Suppressor macrophage treated with lipopolysaccharide for 1 hour (primary cell): ENCODE measurements around the gene NR2E1.

Experiments
- DNase-seq, 3 donors: peaks; one replicate each; pipeline ENCODE4 v3.0.0-alpha.2; 2020 to 2022

NR2E1 gene

DNA sequence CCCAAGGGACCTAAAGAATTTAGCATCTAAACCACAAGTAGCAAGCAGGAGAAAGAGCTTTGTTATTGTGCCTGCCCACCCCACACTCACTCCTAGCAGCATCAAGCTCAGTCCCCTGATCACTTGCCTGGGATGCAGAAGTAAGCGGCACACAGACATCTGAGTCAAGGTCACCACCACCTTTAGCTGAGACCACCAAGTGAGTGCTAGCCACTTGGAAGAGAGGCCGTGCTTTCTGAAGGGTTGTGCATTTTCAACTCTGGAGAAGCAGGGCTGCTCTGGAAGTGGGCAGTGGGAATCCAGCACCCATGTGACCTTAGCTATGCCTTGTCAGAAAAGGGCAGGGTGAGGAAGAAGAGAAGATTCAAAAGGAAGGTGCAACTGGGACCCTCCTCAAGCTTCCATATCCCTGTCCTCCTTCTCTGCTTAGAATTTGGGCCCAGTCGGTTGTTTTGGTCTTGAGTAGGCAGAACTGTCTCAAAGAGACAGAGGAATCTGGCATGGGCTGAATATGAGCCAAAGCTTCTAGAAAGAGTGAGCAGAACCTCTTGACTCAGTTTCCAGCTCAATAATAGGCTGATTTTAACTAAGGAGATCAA, 6.2 kb downstream of the NR2E1 start:
- no peak for DNase-seq

DNA sequence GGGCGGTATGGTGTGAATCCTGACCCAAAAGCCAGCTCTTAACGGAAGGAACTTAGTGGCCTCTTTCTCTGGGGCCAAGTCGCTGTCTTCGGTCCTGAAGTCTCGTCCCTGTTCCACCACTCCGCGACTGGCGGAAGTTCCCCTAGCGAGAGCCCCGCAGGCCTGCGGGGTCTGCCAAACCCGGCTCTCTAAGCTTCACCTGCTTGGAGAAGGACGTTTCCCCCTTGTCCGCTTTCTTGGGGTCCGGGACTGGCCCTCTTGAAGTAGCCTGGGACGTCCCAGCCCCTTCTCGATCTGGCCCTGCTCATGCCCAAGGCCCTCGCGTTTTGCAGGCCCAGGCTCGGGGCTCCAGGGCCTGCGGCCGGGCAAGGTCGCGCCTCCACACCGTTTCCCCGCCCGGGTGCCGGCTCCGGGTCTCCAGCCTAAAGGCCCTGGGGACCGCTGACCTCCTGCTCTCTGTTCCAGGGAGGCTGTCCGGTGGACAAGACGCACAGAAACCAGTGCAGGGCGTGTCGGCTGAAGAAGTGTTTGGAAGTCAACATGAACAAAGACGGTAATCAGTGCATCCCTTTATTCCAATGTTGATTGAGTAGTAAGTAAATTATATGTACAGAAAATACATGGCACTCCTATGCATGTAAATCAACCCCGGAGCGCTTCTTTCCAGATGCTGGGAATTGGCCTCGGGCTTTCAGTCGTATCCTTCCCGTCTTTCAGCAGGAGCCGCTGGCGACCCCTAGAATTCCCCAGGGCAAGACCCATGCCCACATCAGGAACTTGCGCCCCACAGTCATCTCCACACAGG, 8.8 kb downstream of the NR2E1 start:
- peak; percentile 56 to 82 (median 74) for DNase-seq

- peak in 1 of 3 donors; percentile 27 for DNase-seq
Observed at GRCh38 chr6:108175176-108175591, 9.4 kb downstream of the NR2E1 start.

GRCh38 chr6:108175592-108176279, 9.9 kb downstream of the NR2E1 start:
- no peak for DNase-seq

DNA sequence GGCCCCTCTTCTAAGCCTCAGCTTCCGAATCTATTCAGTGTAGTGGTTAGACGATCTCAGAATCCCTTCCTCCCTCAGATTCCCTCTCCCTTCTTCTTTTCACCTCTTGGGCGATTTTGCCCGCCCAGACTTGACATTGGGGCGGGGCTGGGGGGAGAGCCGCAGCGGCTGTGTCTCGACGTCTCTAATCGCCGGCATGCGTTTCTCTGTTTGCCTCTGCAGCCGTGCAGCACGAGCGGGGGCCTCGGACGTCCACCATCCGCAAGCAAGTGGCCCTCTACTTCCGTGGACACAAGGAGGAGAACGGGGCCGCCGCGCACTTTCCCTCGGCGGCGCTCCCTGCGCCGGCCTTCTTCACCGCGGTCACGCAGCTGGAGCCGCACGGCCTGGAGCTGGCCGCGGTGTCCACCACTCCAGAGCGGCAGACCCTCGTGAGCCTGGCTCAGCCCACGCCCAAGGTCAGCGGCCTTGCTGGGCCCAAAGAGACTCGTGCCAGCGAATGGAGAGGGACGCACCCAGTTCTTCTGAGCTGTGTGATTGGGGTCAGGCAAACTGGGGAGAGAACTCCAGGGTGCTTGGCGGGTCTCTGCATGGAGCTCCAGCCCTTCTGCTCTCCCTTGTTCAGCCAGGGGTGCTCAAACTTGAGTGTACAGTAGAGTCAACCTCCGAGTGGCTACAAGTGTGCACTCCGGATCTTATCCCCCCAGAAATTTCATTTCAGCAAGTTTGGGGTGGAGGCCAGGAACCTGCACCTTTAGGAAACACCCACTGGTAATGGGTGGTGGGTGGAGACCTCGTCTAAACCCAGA, 10.7 kb downstream of the NR2E1 start:
- DNase-seq = no peak

GRCh38 chr6:108179741-108180140, 13.9 kb downstream of the NR2E1 start:
- DNase-seq = no peak

- DNase-seq = no peak
Observed at GRCh38 chr6:108180266-108180665, 14.4 kb downstream of the NR2E1 start.

DNA sequence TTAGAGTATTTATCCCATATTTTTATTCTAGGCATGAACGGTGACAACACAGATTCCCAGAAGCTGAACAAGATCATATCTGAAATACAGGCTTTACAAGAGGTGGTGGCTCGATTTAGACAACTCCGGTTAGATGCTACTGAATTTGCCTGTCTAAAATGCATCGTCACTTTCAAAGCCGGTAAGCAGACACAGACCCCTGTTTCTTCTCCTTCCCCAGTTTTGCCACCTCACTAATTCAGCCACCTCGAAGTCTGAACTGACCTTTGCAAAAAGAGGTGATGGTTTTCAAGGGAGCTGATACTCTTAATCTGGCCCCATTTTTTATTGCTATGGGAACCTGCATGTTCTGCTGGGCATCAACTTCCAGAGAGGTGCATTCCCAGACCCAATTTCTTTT, 15.0 kb downstream of the NR2E1 start:
- no peak for DNase-seq

GRCh38 chr6:108186226-108186625, 20.4 kb downstream of the NR2E1 start:
- no peak for DNase-seq

- no peak for DNase-seq
Observed at GRCh38 chr6:108187519-108187918, 21.7 kb downstream of the NR2E1 start.

GRCh38 chr6:108193131-108193530, 27.3 kb downstream of the NR2E1 start:
- no peak for DNase-seq

- no peak for DNase-seq
Observed at GRCh38 chr6:108193835-108194234, 28.0 kb downstream of the NR2E1 start.

- no peak for DNase-seq
Observed at GRCh38 chr6:108194503-108194902, 28.7 kb downstream of the NR2E1 start.

GRCh38 chr6:108195209-108195608, 29.4 kb downstream of the NR2E1 start:
- no peak for DNase-seq

DNA sequence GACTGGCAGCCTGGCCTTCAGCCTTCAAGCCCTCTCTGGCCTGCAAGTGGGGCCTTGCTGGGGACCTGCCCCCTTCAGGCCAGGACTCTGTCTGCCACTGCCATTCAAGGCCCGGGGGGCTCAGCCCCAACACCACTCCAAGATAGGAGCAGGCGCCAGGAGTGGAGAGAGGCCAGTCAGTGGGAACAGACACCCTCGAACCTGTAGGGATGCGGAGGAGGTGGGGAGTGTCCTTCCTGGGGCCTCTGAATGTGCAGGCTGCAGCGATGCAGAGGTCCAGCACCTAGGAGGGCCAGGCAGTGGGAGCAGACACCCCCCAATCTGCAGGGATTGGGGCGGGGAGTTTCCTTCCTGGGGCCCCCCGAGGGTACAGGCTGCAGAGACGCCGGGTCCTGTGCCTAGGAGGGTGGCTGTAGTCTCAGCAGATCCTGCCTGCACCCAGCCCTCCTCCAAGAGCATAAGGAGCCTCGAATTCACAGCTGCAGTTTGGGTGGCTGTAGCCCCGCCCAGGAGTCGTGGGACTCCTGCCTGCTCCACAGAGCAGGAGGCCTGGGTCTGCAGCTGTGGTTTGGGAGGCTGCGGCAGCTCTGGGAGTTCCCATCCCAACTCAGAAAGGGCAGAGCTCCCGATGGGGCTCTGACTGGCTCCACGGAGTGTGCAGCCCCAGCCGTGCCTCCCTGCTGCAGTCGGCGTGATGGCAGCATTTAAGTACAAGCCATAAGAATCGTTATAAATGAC, 33.1 kb downstream of the NR2E1 start:
- DNase-seq = no peak

GRCh38 chr6:108200186-108200585, 34.4 kb downstream of the NR2E1 start:
- no peak for DNase-seq

DNA sequence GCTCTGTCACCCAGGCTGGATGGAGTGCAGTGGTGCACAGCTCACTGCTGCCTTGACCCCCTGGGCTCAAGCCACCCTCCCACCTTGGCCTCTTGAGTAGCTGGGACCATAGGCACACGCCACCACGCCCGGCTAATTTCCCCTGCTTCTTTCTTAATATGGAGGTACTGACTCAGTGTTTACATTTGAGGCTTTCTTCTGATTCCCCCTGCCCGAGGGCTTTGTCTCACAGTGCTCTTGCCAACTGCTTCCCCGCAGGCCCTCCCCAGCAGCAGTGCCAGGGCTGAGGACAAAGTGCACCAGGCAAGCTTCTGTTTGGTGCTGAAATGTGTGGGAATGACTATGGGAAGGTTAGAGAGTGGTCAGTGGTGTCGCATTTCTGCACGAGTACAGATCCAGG, 34.8 kb downstream of the NR2E1 start:
- DNase-seq = no peak

DNA sequence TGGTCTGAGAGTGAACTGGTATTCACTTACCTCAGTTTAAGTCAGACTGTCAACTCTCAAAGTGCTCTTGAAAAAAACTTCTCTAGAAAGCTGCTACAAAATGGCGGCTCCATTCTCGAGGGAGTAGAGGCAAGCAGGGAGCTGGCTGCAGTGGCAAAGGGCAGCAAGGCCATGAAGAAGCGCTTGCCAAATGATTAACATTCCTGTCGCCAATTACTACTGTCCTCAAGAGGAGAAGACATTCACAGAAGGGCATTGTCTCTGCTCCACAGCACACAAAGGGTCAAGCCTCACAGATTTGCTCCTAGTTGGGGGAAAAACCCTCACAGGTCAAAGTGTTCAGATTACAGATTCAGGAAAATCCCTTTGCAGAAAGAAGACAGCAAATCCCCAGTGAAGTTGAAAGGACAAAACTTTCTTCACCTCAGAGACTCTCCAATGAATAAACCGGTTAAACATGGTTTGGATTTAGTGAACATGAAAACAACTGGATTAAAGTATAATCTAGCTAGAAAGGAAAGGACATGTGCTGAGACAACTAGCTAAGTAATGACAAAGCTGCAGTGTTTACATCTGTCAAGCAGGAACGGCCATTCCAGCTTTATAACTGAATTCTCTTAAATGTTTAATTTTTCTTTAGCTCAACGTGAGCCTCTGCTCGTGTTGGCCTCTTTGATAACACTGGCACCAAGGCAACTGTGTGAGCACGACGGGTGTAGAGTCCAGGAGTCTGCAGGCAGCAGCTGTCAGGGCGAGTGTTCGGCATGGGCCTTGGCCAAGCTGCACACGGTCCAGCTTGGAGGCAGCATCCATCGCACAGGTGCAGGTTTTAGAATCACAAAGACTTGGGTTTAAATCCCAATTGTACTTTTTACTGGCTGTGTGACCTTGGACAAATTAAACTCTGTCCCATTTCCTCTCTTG, 37.6 kb downstream of the NR2E1 start:
- DNase-seq = no peak

DNA sequence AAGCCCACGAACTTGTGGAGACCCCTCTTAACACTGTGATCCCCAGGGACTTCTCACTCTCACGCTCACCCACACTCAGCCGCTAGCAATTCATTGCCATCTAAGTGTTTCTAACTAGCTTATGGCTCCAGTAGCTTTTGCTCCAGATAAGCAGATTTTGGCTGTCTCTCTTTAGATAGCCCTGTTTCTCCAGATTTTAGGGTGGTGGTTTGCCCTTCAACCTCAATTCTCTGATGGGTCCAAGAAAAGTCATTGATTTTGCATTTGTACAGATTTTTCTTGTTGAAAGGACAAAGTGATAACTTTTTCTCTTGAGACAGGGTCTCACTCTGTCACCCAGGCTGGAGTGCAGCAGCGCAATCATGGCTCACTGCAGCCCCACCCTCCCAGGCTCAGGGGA, 41.2 kb downstream of the NR2E1 start:
- no peak for DNase-seq

DNA sequence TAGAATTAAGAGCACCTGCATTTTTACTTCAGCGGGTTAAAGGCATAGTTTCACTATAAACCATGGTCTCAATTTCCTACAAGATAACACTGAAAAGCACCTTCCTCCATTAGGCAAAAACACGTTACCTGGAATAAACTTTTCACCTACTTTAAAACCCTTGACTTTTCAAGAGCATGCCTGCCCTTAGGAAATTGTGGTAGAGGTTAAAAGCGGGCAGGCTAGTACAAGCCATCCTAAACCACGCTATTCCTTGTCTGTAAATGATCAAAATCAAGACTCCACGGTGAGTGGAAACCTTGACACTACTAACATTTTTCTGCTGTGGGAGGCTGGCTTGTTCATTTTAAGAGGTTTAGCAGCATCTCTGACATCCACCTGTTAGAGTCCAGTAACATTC, 43.9 kb downstream of the NR2E1 start:
- no peak for DNase-seq

- peak in 1 of 3 donors; percentile 7 for DNase-seq
Observed at GRCh38 chr6:108210556-108210955, 44.7 kb downstream of the NR2E1 start.
